Subcutaneous adipose tissue (tissue), 4 donors: ENCODE measurements around the gene NHLRC4. TPM values are rescaled to one million over a fixed set of nuclear protein-coding genes. Genes with fewer than 3 reads are reported as not detected.

Experiments
- CTCF ChIP-seq: fragments of 450-650 bp; IDR thresholded peaks from one replicate; pipeline ENCODE4 v1.5.1; 2016; ENCODE audit warnings: low read depth, mild to moderate bottlenecking, control low read depth, antibody characterized with exemption, moderate library complexity
- total RNA-seq, 4 donors: library from RNA; depleted of rRNA; stranded (reverse); fragments of >200 nt; gene quantifications; one replicate each; pipeline ENCODE4 v1.1.0, GENCODE V29; 2016

NHLRC4 gene
- total RNA-seq, 4 donors from 2014 or later: 0.85 to 3.8 (median 2.0) TPM; not detected in 1

- TF ChIP-seq CTCF: no peak
Measured at GRCh38 chr16:608019-608418, 41.2 kb downstream of the NHLRC4 start.

- TF ChIP-seq CTCF: no peak
Measured at GRCh38 chr16:609316-609715, 42.5 kb downstream of the NHLRC4 start.

GRCh38 chr16:609984-610383, 43.2 kb downstream of the NHLRC4 start:
- TF ChIP-seq CTCF: no peak

GRCh38 chr16:610513-611381, 43.9 kb downstream of the NHLRC4 start:
- no peak for TF ChIP-seq CTCF

- TF ChIP-seq CTCF: no peak
Measured at GRCh38 chr16:615122-615521, 48.3 kb downstream of the NHLRC4 start.

- no peak for TF ChIP-seq CTCF
Measured at GRCh38 chr16:616733-617586, 50.2 kb downstream of the NHLRC4 start.

GRCh38 chr16:617855-618254, 51.0 kb downstream of the NHLRC4 start:
- TF ChIP-seq CTCF: no peak
